Right ventricle myocardium inferior (tissue), 1 donor: Measurements from ENCODE around the gene ZBTB8A. TPM values are rescaled to one million over a fixed set of nuclear protein-coding genes. Genes with fewer than 3 reads are reported as not detected.
"Not testable (repeated sequence)": the region's sequence is repeated elsewhere in the genome, so short reads cannot be mapped to it uniquely, and the experiment has no call there.

Experiments
- ATAC-seq: fragments of 200-7000 bp; cut with Tn5 transposase; one replicate; pipeline ENCODE4 v1.9.1; 2020; ENCODE audit warnings: mild to moderate bottlenecking, moderate library complexity
- DNase-seq: peaks from one replicate; pipeline ENCODE4 v3.0.0; 2021; ENCODE audit errors: missing footprints
- intact Hi-C: fragments of 100-400 bp; cut with DNase I; formaldehyde crosslinking; loops from one replicate; pipeline ENCODE4 v1.11.0; 2022
- total RNA-seq: library from RNA; stranded (reverse); fragmentation: NEBNext Ultra II Directional; extraction: Animal tissue kit (Norgen Biotek cat#: 25700); gene quantifications from one replicate; pipeline ENCODE4 v1.2.1, GENCODE V29; 2021
- donor health status: DM: no; HTN: yes; CAD: no; lungs with severe emphysema.

Gene ZBTB8A
- total RNA-seq, 1 donor from 2014 or later = 2.8 TPM

- DNase-seq, ATAC-seq, intact Hi-C loops: not testable (repeated sequence)
These were observed 10.7 kb upstream of the ZBTB8A start for GRCh38 chr1:32528550-32528949.

GRCh38 chr1:32533792-32534327 is 5.4 kb upstream of the ZBTB8A start:
- intact Hi-C loops = no loop called here
- DNase-seq = no peak
- no peak for ATAC-seq

GRCh38 chr1:32536117-32536516 is 3.1 kb upstream of the ZBTB8A start:
- intact Hi-C loops = no loop called here
- ATAC-seq = no peak

GRCh38 chr1:32536764-32537163 is 2.5 kb upstream of the ZBTB8A start:
- DNase-seq (no peak), ATAC-seq (no peak)
- intact Hi-C loops = no loop called here

More at GRCh38 chr1:32536117-32536516, 3.1 kb upstream of the ZBTB8A start:
- DNase-seq = no peak

GRCh38 chr1:32539584-32540571 is 651 bp downstream of the ZBTB8A start:
- intact Hi-C loops = loop anchor here (5.0 kb wide), 1 partner anchor 67 kb away; no protein-coding TSS in a partner anchor
- ATAC-seq (peak; percentile 67), DNase-seq (no peak)

- intact Hi-C loops = loop anchor here (5.0 kb wide), 1 partner anchor 67 kb away; no protein-coding TSS in a partner anchor
- no peak for DNase-seq
- ATAC-seq = no peak
These were observed 1.4 kb downstream of the ZBTB8A start for GRCh38 chr1:32540605-32541004.

GRCh38 chr1:32541064-32541566 is 1.9 kb downstream of the ZBTB8A start:
- ATAC-seq = no peak
- intact Hi-C loops = loop anchor here (5.0 kb wide), 1 partner anchor 66 kb away; no protein-coding TSS in a partner anchor

GRCh38 chr1:32546611-32547010 is 7.4 kb downstream of the ZBTB8A start:
- ATAC-seq (no peak), DNase-seq (no peak)
- intact Hi-C loops = no loop called here

More at GRCh38 chr1:32541064-32541566, 1.9 kb downstream of the ZBTB8A start:
- no peak for DNase-seq

GRCh38 chr1:32549616-32550015 is 10.4 kb downstream of the ZBTB8A start:
- intact Hi-C loops = no loop called here
- ATAC-seq (no peak), DNase-seq (no peak)

- intact Hi-C loops = no loop called here
- ATAC-seq = no peak
- no peak for DNase-seq
These were observed 15.1 kb downstream of the ZBTB8A start for GRCh38 chr1:32554288-32554687.

GRCh38 chr1:32557035-32557434 is 17.8 kb downstream of the ZBTB8A start:
- intact Hi-C loops, DNase-seq, ATAC-seq: not testable (repeated sequence)

- intact Hi-C loops = no loop called here
- DNase-seq = no peak
- no peak for ATAC-seq
These were observed 18.6 kb downstream of the ZBTB8A start for GRCh38 chr1:32557812-32558211.

- no peak for ATAC-seq
- DNase-seq = no peak
- intact Hi-C loops = no loop called here
These were observed 29.7 kb downstream of the ZBTB8A start for GRCh38 chr1:32568929-32569328.

- intact Hi-C loops = no loop called here
- DNase-seq (no peak), ATAC-seq (no peak)
These were observed 41.3 kb downstream of the ZBTB8A start for GRCh38 chr1:32580348-32581017.

GRCh38 chr1:32592943-32593342 is 53.7 kb downstream of the ZBTB8A start:
- ATAC-seq (no peak), DNase-seq (no peak)
- intact Hi-C loops = no loop called here

- intact Hi-C loops = no loop called here
- DNase-seq (no peak), ATAC-seq (no peak)
These were observed 60.8 kb downstream of the ZBTB8A start for GRCh38 chr1:32600034-32600433.

GRCh38 chr1:32605711-32606424 is 66.6 kb downstream of the ZBTB8A start:
- ATAC-seq = no peak
- no peak for DNase-seq
- intact Hi-C loops = loop anchor here (5.0 kb wide), 1 partner anchor 64 kb away; no protein-coding TSS in a partner anchor

GRCh38 chr1:32606565-32607371 is 67.5 kb downstream of the ZBTB8A start:
- no peak for DNase-seq
- intact Hi-C loops = loop anchor here (5.0 kb wide), 1 partner anchor 64 kb away; no protein-coding TSS in a partner anchor
- ATAC-seq = no peak
